ENCODE measurements around the gene PLCH1. TPM values are rescaled to one million over a fixed set of nuclear protein-coding genes. Genes with fewer than 3 reads are reported as not detected.

PLCH1 gene
- total and polyA plus RNA-seq, 2 experiments from 2014 or later: 8.1 to 25.3 TPM

- TF ChIP-seq ZNF462 (CRISPR knock-in tag; IDR thresholded peaks at IDR 0.05) (no peak), EZH2phosphoT487 (IDR thresholded peaks at IDR 0.05; ENCODE audit: unreplicated experiment) (no peak), STAT1 (IDR thresholded peaks at IDR 0.05; ENCODE audit: unreplicated experiment) (no peak)
These were observed 320.6 kb downstream of the PLCH1 start (continued) for GRCh38 chr3:155424323-155424710.

- Mint-ChIP-seq H3K36me3 (ENCODE audit: low read depth) (peaks cover 17% of the 10 kb centered on the region), H3K9me3 (peaks cover 28% of the 10 kb centered on the region), H3K4me1 (peaks cover 31% of the 10 kb centered on the region), H3K4me3 (no peak overlapping the region), H3K27me3 (ENCODE audit: insufficient read depth, low read depth, poor library complexity) (no peaks in the 10 kb centered on the region), H3K27ac (no peak overlapping the region)
- Histone ChIP-seq H3K4me1 (ENCODE audit: insufficient read depth) (peaks cover 37% of the 10 kb centered on the region), H3K27ac (ENCODE audit: low read depth) (no peak overlapping the region), H3K27me3 (ENCODE audit: insufficient read depth) (no peaks in the 10 kb centered on the region), H4K20me1 (replicated peaks; ENCODE audit: insufficient read depth) (no peaks in the 10 kb centered on the region), H3K4me3 (no peak overlapping the region), H3F3A (replicated peaks; ENCODE audit: low read depth) (no peaks in the 10 kb centered on the region), H2AFZ (no peak overlapping the region), H3K36me3 (ENCODE audit: insufficient read depth) (0 out of 2 replicates have a peak, but pooled peaks cover 16% of the 10 kb centered on the region), H3K79me2 (replicated peaks; ENCODE audit: insufficient read depth) (no peaks in the 10 kb centered on the region), H3K9me2 (ENCODE audit: insufficient read depth) (peaks cover 5% of the 10 kb centered on the region; the same call in 1 of the 2 replicates), H3K4me2 (peak overlapping the region; percentile 24; the same call in 1 of the 2 replicates)
- DNase-seq (ENCODE audit: low spot score) (no peak), ATAC-seq (peak; percentile 70)
- no peak for TF ChIP-seq ETS1 (IDR thresholded peaks at IDR 0.05)
- TF ChIP-seq ZNF114 (CRISPR knock-in tag; IDR thresholded peaks at IDR 0.05): no peak
- no peak for TF ChIP-seq EZH2 (IDR thresholded peaks at IDR 0.05; ENCODE audit: low read depth, unreplicated experiment)
- TF ChIP-seq POLR2AphosphoS5 (IDR thresholded peaks at IDR 0.05; ENCODE audit: low read depth): no peak
- no peak for TF ChIP-seq STAT1 (IDR thresholded peaks at IDR 0.05; ENCODE audit: unreplicated experiment)
- no peak for TF ChIP-seq ZNF462 (CRISPR knock-in tag; IDR thresholded peaks at IDR 0.05)
These were observed 321.1 kb downstream of the PLCH1 start for GRCh38 chr3:155423526-155424322.
